LNCAP (cell line): ENCODE data around the gene CDH4.

ENCODE experiments used
- CTCF ChIP-seq: fragments of 450-650 bp; IDR thresholded peaks from 2 replicates; pipeline ENCODE4 v1.5.1; 2017; ENCODE audit warnings: mild to moderate bottlenecking

CDH4 gene

GRCh38 chr20:61396262-61396848 lies 144.3 kb downstream of the CDH4 start:
- no peak for TF ChIP-seq CTCF

- no peak for TF ChIP-seq CTCF
These were observed 145.1 kb downstream of the CDH4 start for GRCh38 chr20:61397146-61397545.

- no peak for TF ChIP-seq CTCF
These were observed 145.7 kb downstream of the CDH4 start for GRCh38 chr20:61397790-61398189.

- no peak for TF ChIP-seq CTCF
These were observed 147.4 kb downstream of the CDH4 start for GRCh38 chr20:61399433-61399832.

GRCh38 chr20:61400499-61400898 lies 148.4 kb downstream of the CDH4 start:
- TF ChIP-seq CTCF: no peak

- no peak for TF ChIP-seq CTCF
These were observed 152.2 kb downstream of the CDH4 start for GRCh38 chr20:61404303-61404702.

- no peak for TF ChIP-seq CTCF
These were observed 152.9 kb downstream of the CDH4 start for GRCh38 chr20:61405007-61405406.

- TF ChIP-seq CTCF: no peak
These were observed 155.5 kb downstream of the CDH4 start for GRCh38 chr20:61407561-61407960.
